Stimulated activated CD8-positive, alpha-beta memory T cell treated with anti-CD3 and anti-CD28 coated beads, Interleukin-7, amount 100 ng/mL, for 48 hours (primary cell): ENCODE measurements around the gene EEF1AKMT1.

Experiments used
- DNase-seq, 2 donors: peaks; one replicate each; pipeline ENCODE4 v3.0.0-alpha.2; 2020; ENCODE audit warnings: low read depth in 1 of 2; ENCODE audit errors: extremely low read depth in 1 of 2

The EEF1AKMT1 gene, protein sequence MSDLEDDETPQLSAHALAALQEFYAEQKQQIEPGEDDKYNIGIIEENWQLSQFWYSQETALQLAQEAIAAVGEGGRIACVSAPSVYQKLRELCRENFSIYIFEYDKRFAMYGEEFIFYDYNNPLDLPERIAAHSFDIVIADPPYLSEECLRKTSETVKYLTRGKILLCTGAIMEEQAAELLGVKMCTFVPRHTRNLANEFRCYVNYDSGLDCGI

DNA sequence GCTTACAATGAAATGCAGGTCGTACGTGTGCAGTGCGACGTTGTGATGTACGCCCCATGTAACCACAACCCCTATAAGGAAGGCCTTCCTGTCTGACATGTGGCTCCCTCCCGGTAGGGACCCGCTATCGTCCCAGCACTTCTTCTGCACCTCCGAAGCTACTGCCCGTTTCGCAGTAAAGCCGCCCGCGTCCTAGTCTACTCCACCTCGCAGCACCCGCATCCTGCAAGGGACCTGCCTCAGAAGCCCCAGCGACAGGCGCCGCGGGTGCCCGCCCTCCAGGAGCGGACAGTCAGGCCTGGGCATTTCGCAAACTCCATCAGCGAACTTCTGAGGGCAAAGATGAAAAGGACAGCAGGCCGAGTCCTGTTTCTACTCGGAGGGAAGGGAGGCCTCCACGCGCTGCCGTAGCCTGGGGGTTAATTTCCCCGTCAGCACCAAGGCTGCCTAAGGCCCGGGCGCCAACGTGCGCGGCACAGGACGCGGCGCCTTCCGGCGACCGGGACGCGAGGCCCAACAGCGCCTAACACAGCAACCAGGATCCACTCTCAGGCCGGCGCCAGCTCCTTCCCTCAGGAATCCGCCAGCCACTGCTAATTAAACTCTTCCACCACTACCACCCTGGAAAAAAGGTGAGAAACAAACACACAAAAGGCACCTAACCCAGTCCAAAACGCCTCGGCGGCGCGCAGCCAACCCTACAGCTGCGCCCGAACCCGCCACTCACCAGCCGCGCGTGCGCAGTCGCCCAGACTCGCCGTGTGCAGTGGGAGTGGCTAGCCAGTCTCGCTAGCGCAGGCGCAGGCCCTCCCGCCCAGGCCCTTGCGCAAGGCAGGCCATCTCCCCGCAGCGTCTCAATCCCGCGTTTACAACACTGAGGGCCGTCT, at the start of gene EEF1AKMT1:
EEF1AKMT1 (minus strand) TSS at position 768 of the 887 bp plus-strand sequence. CDS start 16,363 bp downstream, outside the sequence.
- DNase-seq: peak; percentile 87 to 90

DNA sequence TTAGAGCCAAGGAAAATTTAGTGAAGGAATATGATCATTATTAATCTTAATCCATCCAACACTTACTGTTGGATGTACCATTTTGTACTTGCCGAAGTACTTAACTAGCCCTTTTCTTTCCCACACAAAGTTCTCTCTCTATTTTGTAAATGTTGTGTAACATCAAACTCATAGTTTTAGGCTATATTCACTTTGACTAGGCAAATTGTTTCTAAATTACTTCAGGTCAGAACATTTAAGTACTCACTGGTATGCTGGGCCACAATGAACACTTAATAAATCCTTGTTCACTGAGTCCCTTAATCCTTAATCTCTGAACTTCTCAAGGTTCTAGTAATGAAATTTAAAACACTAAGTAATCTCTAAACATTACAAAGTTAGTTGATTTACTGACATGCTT, 49.3 kb upstream of the EEF1AKMT1 start:
- DNase-seq: no peak

DNA sequence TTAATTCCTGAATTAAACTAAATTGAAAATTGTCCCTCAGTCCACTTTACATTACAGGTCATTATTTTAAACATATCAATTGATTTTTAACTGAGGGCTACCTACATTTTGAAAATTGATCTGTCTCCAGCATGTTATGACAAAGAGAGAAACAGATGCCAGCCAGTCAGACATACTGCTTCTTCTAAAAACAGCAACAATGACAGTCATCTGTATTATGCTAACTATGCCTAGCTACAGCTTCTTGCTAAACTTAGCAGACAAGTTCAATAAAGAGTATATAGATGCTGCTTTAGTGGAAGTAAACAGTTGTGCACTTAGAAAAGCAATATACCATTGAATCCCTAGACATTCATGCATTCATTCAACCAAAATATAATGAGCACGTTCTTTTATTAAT, 48.6 kb upstream of the EEF1AKMT1 start:
- DNase-seq: no peak

DNA sequence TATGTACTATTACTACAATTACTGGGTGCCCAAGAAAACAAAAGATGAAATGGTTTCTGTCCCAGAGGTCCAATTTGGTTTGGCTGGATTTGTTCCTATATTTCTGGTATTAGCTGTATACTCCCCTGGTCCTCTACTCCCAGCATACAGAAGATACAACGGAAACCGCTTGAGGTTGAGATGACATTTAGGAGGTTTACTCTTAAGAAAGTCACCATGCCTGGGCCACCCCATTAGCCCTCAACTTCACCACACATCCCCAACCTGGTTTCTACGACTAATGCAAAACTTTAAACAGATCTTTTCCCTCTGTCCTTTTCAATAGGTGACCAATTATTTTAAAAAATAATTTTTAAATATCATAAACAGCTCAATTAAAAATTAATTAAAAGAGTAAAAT, 46.0 kb upstream of the EEF1AKMT1 start:
- DNase-seq: no peak

DNA sequence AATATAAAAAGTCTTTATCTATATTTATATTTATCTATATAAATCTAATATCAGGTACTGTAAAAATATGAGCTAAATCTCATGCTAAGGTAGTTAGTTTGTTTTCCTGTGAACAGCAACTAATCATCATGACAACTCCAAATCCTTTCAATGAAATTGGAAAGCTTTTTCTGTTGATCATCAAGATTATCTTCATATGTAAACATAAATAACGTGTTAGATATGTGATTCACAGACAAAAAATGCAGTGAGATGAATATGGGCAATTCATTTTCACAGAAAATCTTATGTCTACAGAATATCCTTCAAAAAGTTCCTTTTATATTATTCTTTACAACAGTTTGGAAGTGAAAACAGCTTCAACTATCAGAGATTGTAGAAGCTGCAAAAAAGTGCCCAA, 41.7 kb upstream of the EEF1AKMT1 start:
- no peak for DNase-seq

DNA sequence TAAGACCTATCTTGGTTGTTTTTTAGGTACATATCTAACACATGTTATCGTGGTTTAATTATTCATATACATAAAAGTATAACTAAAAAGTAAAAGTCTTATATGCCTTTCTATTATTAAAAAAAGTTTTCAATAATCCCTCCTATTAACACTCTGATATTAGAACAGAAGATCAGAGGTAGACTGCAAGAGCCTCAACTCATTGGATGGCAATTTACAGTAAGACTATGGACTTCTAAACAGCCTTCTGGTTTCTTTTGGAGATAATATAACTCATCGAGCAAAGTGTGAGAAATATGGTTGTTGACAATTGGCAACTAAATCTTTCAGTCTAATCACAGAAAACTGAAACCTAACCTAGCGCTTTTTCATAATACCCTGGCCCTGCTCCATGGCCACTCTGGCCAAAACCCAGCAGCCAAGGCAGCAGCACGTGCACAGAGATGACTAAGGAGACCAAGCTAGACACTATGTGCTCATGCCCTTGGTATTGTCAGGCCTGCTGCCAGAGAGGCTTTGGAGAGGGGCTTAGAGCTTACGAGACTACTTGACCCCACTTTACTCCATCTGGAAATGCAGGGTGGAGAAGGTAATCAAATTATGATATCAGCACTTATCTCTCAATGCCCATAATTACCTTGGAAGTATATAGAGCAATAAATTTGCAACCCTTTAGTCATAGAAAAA, 40.6 kb upstream of the EEF1AKMT1 start:
- DNase-seq: no peak

DNA sequence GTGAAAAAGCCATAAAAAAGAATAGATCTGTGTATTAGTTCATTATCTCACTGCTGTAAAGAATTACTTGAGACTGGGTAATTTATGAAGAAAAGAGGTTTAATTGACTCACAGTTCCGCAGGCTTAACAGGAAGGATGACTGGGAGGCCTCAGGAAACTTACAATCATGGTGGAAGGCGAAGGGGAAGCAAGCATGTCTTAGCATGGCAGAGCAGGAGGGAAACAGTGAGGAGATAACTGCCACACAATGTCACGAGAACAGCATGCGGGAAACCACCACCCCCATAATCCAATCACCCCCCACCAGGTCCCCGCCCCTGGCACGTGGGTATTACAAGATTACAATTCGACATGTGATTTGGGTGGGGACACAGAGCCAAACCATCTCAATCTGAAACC, 39.1 kb upstream of the EEF1AKMT1 start:
- DNase-seq: no peak

DNA sequence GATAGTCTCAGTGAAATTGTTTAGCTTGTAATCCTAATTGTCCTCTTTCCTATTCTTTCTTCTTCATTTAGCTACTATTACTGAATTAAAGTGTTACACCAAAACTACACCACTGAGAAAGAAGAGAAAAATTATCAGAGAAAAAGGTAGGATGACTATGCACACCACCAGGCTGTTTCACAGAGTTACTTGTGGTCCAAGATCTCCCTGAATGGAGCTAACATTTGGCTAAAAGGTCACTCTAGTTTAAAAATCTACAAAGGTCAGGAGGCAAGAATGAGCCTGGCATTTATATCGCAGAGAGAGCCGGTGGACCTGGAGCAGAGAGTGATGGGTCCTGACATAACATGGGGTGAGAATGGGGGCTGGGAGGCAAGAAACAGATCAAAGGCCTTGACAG, 37.0 kb upstream of the EEF1AKMT1 start:
- no peak for DNase-seq

DNA sequence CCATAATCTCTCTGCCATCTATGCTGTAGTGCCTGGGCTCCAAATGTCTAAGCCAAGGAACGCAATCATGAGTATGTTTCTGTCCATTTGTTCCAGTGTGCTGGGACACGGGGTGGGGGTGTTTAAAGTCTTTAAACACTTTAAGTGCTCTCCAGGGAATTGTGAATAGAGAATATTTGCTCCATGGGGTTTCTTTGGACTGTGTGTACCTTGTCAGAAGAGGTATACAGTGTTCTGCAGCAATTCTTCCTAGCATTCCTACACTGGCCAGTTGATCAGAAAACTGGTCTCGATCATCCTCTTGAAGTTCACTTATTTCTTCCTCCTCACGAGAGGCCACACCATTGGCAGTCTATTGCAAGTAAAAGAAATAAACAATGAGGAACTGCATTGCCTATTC, 35.1 kb upstream of the EEF1AKMT1 start:
- DNase-seq: no peak

DNA sequence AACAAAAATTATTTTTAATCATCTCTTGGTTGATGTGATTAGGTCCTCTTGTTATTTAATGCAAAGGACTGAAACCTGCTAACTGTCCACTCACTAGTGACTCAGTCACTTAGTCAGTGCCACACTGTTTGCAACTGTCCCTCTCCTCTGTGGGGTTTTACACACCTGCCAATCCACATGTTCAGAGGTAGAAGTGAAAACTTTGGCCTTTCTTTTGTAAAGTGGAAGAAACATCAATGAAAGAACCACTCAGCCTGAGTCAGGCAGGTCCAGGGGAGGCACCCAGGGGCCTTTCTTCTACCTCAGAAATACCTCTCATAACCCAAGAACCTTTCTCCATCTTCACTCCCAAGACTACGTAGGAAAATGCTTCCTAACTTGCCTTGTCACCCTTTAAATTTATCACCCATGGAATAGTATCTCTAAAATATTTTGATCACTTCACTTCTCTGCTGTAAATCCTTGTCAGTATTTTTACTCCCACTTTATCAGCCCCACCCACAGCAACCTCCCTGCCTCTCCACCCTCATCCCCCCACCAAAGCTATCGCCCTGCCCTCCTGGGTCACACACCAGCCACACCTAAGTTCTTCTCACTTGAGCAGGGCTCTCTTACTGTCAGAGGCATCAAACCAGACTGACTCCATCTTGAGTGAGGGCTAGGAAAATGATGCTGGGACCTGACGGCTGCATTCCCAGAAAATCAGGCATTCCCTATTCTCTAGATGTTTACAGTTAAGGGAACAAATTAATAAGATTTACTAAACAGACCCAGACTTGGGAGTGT, 29.6 kb upstream of the EEF1AKMT1 start:
- DNase-seq: no peak

DNA sequence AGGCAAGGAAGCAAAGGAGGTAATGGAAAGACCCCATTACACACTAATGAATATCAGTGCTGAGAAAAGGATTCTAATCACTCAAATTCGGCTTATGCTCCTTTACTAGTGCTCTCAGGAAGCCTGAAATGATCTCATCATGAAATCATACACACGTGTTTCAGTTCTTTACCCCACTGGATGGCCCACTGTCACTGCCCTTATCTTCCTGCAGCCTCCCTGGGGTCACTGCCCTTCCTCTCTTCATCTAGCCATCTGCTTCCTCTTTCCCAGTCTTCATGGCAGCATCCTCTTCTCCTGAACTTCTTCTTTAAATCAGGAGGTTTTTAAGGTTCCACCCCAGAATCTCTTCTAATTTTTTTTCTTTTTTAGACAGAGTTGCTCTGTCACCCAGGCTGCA, 27.9 kb upstream of the EEF1AKMT1 start:
- no peak for DNase-seq

DNA sequence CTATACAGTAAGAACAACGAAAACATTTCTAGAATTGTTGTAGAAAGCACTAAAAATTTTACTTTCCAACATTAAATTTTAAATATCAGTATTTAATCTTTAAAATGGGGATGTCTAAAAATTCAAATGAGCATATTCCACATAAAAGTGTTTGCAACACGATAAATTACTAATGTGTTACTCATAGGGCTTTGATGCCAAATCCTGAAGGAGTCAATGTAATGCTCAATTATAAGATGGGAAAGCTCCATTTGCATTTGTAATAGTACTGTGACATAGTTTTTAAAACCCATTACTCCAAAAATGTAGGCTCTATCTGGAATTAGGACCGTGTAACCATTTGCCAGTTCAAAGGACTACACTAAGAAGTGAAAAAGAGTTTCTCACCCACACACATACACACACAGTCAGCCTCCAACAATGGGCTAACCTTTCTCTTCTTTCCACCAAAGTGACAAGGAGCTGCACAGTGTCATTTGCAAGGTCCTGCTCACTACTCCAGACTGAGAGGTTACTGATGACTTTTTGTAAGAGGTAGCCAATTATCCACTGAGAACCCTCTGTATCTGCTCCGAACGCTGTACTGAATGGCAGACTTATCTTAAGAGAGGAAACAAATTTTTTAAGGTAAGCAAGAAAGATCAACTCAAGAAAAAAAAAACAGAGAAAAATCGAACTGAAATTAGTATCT, 26.1 kb upstream of the EEF1AKMT1 start:
- no peak for DNase-seq

DNA sequence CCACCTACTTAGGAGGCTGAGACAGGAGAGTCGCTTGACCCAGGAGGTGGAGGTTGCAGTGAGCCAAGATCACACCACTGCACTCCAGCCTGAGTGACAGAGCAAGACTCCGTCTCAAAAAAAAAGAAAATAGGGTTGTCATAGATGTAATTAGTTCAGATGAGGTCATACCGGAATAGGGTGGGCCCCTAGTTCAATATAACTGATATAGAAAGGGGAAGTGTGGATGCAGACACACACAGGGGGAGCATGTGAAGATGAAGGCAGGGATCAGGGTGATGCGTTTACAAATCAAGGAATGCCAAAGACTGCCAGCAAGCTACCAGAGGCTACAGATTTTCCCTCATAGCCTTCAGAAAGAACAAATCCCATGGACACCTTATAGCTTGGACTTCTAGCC, 24.3 kb upstream of the EEF1AKMT1 start:
- no peak for DNase-seq

DNA sequence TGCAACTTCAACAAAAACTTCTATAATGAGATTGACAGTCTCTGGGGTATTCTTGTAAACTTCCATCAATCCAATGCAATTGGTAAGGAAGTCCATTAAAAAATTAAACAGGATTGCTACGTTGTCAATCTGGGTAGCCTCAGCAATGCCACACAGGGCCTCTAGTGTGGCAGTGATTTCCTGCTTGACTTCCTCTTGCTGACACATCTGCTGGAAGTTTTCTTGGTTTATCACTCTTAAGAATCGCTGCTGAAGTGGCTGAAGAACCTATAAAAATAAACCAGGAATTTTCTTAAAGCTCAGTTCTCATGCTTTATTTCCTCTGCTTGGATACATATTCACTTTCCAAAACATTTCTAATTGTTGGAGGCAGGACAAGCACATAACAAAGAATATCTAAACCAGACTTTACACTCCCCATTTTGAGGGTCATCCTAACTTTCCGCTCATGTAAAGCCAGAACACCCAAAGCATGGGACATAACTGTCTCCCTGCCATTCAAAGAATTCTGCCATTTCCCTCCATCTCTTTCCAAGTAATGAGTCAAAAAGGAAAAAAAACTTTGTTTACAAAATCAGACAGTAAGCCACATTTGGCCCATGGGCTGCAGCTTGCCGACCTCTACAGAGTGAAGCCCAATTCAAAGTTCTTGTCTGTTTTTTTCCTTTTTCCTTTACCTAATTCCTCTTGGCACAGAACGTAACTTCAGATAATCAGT, 23.2 kb upstream of the EEF1AKMT1 start:
- no peak for DNase-seq

DNA sequence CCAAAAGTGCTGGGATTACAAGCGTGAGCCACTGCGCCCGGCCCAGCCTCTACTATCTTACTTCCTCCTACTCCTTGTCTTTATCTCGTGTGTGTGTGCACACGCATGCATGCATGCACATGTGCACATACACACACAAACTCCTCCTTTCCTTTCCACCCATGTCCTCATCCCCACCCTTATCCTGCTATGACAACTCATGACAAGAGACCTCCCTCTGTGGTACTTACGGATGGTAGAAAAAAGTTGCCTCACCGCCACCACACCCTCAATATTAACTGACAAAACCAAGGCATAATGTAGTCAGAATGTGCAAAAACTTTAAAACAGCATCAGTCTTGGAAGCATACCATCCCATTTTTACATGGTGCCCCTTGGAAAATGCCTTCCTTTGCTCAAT, 15.9 kb upstream of the EEF1AKMT1 start:
- no peak for DNase-seq

DNA sequence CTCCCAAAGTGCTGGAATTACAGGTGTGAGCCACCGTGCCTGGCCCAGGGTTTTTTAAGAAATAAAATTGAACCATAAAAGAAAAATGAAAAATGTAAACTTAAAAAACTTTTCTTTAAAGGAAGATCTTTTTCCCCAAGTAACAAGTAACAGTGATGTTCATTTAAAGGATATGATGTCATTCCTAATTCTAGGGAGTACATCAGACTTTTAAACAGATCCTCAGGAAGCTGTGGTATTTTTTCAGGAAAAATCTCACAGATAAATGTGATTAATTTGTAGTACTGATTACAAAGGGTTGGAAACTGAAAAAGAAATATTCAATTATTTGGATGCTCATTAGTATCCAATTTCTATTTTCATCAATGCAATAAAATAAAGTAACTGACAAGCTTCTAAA, 14.6 kb upstream of the EEF1AKMT1 start:
- no peak for DNase-seq

DNA sequence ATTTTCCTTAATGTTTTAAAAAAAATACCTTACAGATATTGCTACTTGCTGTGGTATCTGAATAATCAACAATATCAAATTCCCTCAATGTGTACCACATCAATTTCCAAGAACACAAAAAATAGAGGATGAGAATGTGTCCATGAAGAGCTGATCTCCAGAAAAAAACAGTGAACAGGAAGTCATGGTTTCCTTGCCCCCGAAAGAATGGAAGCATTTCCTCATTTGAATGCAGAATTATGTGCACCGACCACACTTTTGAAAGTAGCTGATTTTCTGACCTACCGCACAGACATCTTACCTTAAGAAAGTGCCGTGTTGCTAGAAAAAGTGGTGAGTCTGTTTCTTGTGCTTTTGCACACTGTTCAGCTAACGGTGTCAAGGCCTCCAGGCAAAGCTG, 13.4 kb upstream of the EEF1AKMT1 start:
- DNase-seq: no peak

DNA sequence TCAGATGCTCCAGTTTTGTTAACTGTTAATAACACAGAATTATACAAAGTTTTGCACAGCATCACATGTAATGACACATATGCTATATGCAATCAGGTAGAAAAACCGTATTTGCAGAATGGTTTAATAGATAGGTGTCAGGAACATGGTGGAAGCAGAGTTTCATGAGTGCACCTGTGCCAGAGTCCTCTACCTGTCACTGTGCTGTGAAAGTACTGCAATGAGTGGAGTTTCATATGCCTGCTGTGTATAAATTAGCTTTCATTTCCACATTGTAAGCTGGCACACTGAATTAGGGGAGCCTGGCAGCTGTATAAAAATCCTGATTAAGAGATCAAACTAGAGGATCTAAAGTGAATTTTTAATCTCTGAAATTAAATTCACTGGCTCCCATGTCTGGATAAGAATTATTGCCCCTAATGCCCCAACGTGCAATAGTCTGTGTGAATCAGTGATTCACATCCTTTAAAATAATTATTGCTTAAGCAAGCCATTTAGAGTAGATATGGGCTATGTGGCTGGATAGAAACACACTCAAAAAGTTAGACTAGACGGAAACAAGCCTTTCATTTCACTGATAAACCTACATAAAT, 8.5 kb upstream of the EEF1AKMT1 start:
- DNase-seq: no peak

DNA sequence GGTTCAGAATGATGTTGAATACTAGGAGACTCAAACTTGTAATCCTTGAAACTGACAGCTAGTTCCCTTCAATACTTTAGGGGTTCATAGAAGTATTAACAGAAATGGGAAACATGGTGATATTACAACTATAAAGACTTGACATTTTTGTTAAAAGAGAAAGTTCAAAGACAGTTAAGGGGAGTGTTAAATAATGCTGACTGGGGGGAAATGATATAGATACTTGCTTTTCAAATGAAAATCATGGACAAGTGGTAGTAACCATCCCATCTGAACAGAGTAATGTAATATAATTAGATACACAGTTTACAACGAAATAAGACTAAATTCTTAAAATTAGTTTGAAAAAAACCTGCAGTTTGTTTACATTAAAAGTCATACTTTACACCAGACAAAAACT, 6.6 kb upstream of the EEF1AKMT1 start:
- no peak for DNase-seq
